Measurements from ENCODE around the gene MBNL1.

The MBNL1 gene

GRCh38 chr3:152457500-152458375 is 189.0 kb downstream of the MBNL1 start:
- TF ChIP-seq, protein P1, sequence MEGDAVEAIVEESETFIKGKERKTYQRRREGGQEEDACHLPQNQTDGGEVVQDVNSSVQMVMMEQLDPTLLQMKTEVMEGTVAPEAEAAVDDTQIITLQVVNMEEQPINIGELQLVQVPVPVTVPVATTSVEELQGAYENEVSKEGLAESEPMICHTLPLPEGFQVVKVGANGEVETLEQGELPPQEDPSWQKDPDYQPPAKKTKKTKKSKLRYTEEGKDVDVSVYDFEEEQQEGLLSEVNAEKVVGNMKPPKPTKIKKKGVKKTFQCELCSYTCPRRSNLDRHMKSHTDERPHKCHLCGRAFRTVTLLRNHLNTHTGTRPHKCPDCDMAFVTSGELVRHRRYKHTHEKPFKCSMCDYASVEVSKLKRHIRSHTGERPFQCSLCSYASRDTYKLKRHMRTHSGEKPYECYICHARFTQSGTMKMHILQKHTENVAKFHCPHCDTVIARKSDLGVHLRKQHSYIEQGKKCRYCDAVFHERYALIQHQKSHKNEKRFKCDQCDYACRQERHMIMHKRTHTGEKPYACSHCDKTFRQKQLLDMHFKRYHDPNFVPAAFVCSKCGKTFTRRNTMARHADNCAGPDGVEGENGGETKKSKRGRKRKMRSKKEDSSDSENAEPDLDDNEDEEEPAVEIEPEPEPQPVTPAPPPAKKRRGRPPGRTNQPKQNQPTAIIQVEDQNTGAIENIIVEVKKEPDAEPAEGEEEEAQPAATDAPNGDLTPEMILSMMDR (IDR thresholded peaks at IDR 0.05) = no peak
- H3K4me1 Mint-ChIP-seq = no peaks in the 10 kb centered on the region
- H3K27me3 Mint-ChIP-seq (ENCODE audit: low read depth, poor library complexity) = no peaks in the 10 kb centered on the region
- H3K27ac Mint-ChIP-seq = no peak overlapping the region
- no peak overlapping the region for H3K4me3 Mint-ChIP-seq
- DNase-seq = no peak
- H3K9me3 Mint-ChIP-seq = no peaks in the 10 kb centered on the region
- H3K36me3 Mint-ChIP-seq (ENCODE audit: low read depth) = peaks cover 5% of the 10 kb centered on the region

GRCh38 chr3:152458376-152459117 is 189.8 kb downstream of the MBNL1 start:
- peaks cover 5% of the 10 kb centered on the region for H3K36me3 Mint-ChIP-seq (ENCODE audit: low read depth)
- H3K27ac Mint-ChIP-seq = no peak overlapping the region
- H3K4me3 Mint-ChIP-seq = no peak overlapping the region
- TF ChIP-seq, protein P1 (IDR thresholded peaks at IDR 0.05) = no peak
- DNase-seq = no peak
- no peaks in the 10 kb centered on the region for H3K9me3 Mint-ChIP-seq
- no peaks in the 10 kb centered on the region for H3K4me1 Mint-ChIP-seq
- no peaks in the 10 kb centered on the region for H3K27me3 Mint-ChIP-seq (ENCODE audit: low read depth, poor library complexity)

GRCh38 chr3:152459118-152459515 is 190.4 kb downstream of the MBNL1 start:
- TF ChIP-seq, protein P1 (IDR thresholded peaks at IDR 0.05) = no peak
- H3K36me3 Mint-ChIP-seq (ENCODE audit: low read depth) = peaks cover 5% of the 10 kb centered on the region

GRCh38 chr3:152459572-152459971 is 190.8 kb downstream of the MBNL1 start:
- H3K9me3 Mint-ChIP-seq = no peaks in the 10 kb centered on the region
- peaks cover 5% of the 10 kb centered on the region for H3K36me3 Mint-ChIP-seq (ENCODE audit: low read depth)
- no peak overlapping the region for H3K27ac Mint-ChIP-seq
- no peaks in the 10 kb centered on the region for H3K27me3 Mint-ChIP-seq (ENCODE audit: low read depth, poor library complexity)
- no peak overlapping the region for H3K4me3 Mint-ChIP-seq
- no peaks in the 10 kb centered on the region for H3K4me1 Mint-ChIP-seq
- no peak for DNase-seq
- TF ChIP-seq, protein P1 (IDR thresholded peaks at IDR 0.05) = no peak

More at GRCh38 chr3:152459118-152459515, 190.4 kb downstream of the MBNL1 start:
- H3K27me3 Mint-ChIP-seq (ENCODE audit: low read depth, poor library complexity) = no peaks in the 10 kb centered on the region
- H3K27ac Mint-ChIP-seq = no peak overlapping the region
- H3K4me3 Mint-ChIP-seq = no peak overlapping the region
- no peak for DNase-seq
- H3K9me3 Mint-ChIP-seq = no peaks in the 10 kb centered on the region
- no peaks in the 10 kb centered on the region for H3K4me1 Mint-ChIP-seq

- Mint-ChIP-seq H3K4me1 (no peaks in the 10 kb centered on the region), H3K4me3 (no peak overlapping the region), H3K27me3 (ENCODE audit: low read depth, poor library complexity) (no peaks in the 10 kb centered on the region), H3K36me3 (ENCODE audit: low read depth) (peaks cover 4% of the 10 kb centered on the region), H3K27ac (no peak overlapping the region), H3K9me3 (no peaks in the 10 kb centered on the region)
- TF ChIP-seq, protein P1 (IDR thresholded peaks at IDR 0.05) = no peak
- DNase-seq = no peak
These were observed 192.2 kb downstream of the MBNL1 start for GRCh38 chr3:152460936-152461335.

Measured in nephron progenitor cell (in vitro differentiated cells).